ENCODE data around the gene TMEM175. TPM values are rescaled to one million over a fixed set of nuclear protein-coding genes. Genes with fewer than 3 reads are reported as not detected.

TMEM175 gene
- total and polyA plus RNA-seq, 2 of the 4 experiments (the other 2 are of a cell fraction), result 7.7 to 41.9 TPM

GRCh38 chr4:982814-983213 is 50.6 kb downstream of the TMEM175 start:
- dilution Hi-C loops (cut with HindIII; ENCODE audit: low sequenced_read_pairs, unreplicated experiment), result no loop called here
- intact Hi-C loops (cut with micrococcal nuclease), result no loop called here
- in situ Hi-C loops (cut with MboI; ENCODE audit: low sequenced_read_pairs), result no loop called here

More at GRCh38 chr4:982814-983213, 50.6 kb downstream of the TMEM175 start:
- Histone ChIP-seq H3K14ac (replicated peaks; ENCODE audit: low read depth, low read length) (no peak overlapping the region), H3K4me2 (ENCODE audit: low read depth, low read length) (no peak overlapping the region), H3K79me1 (ENCODE audit: low read depth in 1 of 2, low read length in 2 of 2) (peaks cover 5 to 26% of the 10 kb centered on the region in 2 experiments; a peak in 1 of 4 replicates), H2BK15ac (ENCODE audit: low read depth, low read length) (no peak overlapping the region), H3K9me1 (ENCODE audit: insufficient read depth, low read length) (peaks cover 11% of the 10 kb centered on the region), H4K20me1 (ENCODE audit: insufficient read depth, low read length) (no peaks in the 10 kb centered on the region; the same call in 1 of the 2 replicates), H2AK5ac (ENCODE audit: low read depth, low read length) (no peak overlapping the region), H3K4ac (ENCODE audit: low read depth, low read length) (no peak overlapping the region), H3K56ac (ENCODE audit: extremely low read depth, insufficient read depth, low read length) (no peak overlapping the region), H2AFZ (replicated peaks; ENCODE audit: low read length, poor library complexity) (no peak overlapping the region), H4K91ac (ENCODE audit: insufficient read depth, low read depth, low read length) (no peak overlapping the region), H2AK9ac (replicated peaks; ENCODE audit: low read depth, low read length, poor library complexity) (no peak overlapping the region), H3K18ac (ENCODE audit: low read depth, low read length) (no peak overlapping the region), H4K5ac (ENCODE audit: low read depth, low read length) (no peak overlapping the region), H3K9me3 (ENCODE audit: control insufficient read depth, insufficient read depth, low read length) (no peaks in the 10 kb centered on the region), H2BK5ac (ENCODE audit: low read depth, low read length, poor library complexity, severe bottlenecking) (no peak overlapping the region), H3K23ac (ENCODE audit: low read depth, low read length) (no peak overlapping the region), H3K27me3 (ENCODE audit: control insufficient read depth, insufficient read depth, low read length) (no peaks in the 10 kb centered on the region), H4K8ac (ENCODE audit: low read depth in 2 of 2, low read length in 2 of 2) (no peak overlapping the region), H3K27ac (ENCODE audit: insufficient read depth, low read length) (no peak overlapping the region), H3K9ac (ENCODE audit: low read depth, low read length) (no peak overlapping the region), H2BK20ac (ENCODE audit: low read depth, low read length) (no peak overlapping the region), H3K36me3 (ENCODE audit: control insufficient read depth, insufficient read depth, low read length) (no peaks in the 10 kb centered on the region), H3K4me1 (ENCODE audit: control insufficient read depth, insufficient read depth, low read length) (peaks cover 12% of the 10 kb centered on the region; the same call in 1 of the 2 replicates), H3K4me3 (ENCODE audit: insufficient read depth, low read depth, low read length) (no peak overlapping the region), H2BK120ac (ENCODE audit: low read depth, low read length) (no peak overlapping the region)
- ChIA-PET POLR2A (ENCODE audit: unreplicated experiment) (no interaction called here), CTCF (no interaction called here)
- TF ChIP-seq USF2 (IDR thresholded peaks at IDR 0.05; ENCODE audit: low read depth, low read length) (no peak), CEBPB (IDR thresholded peaks at IDR 0.05; ENCODE audit: low read depth, low read length) (no peak), BHLHE40 (IDR thresholded peaks at IDR 0.05; ENCODE audit: low read depth, low read length) (no peak), SMC3 (IDR thresholded peaks at IDR 0.05; ENCODE audit: low read depth, low read length) (no peak), RFX5 (IDR thresholded peaks at IDR 0.05; ENCODE audit: low read depth, low read length) (no peak), ELK1 (IDR thresholded peaks at IDR 0.05; ENCODE audit: borderline replicate concordance, low read depth, low read length) (no peak), RCOR1 (IDR thresholded peaks at IDR 0.05; ENCODE audit: insufficient replicate concordance, low read length) (no peak), CHD1 (IDR thresholded peaks at IDR 0.05; ENCODE audit: low read depth, low read length) (no peak), RAD21 (IDR thresholded peaks at IDR 0.05; ENCODE audit: low read length) (no peak), POLR2A (IDR thresholded peaks at IDR 0.05; ENCODE audit: low read depth, low read length) (no peak)
- 81% methylated on average over 7 of the region's 15 CpGs; no CpG with 5 or more reads in 1 of the 2 experiments for WGBS, 2 experiments (ENCODE audit: extremely low coverage in 2 of 2, insufficient read length in 1 of 2)
- BruUV-seq (replicated peaks), result no TSS peak
- DNase-seq (no peak), ATAC-seq (ENCODE audit: low read depth) (no peak)
